GM23338 (cell line): ENCODE results near the gene CDH4. TPM values are rescaled to one million over a fixed set of nuclear protein-coding genes. Genes with fewer than 3 reads are reported as not detected.

ENCODE experiments used
- ATAC-seq: fragments of 200-7000 bp; cut with Tn5 transposase; 3 replicates; pipeline ENCODE4 v1.9.1; 2020
- DNase-seq: peaks from one replicate; pipeline ENCODE4 v3.0.0-alpha.2; 2015; ENCODE audit warnings: low spot score
- H2AFZ ChIP-seq: fragments of 200-600 bp; sonication (generic); 2 replicates; pipeline ENCODE4 v1.8.0; 2016; ENCODE audit warnings: antibody characterized with exemption, mild to moderate bottlenecking, moderate library complexity
- H3F3A ChIP-seq: fragments of 200-600 bp; sonication (generic); replicated peaks from 2 replicates; pipeline ENCODE4 v1.8.0; 2017; ENCODE audit warnings: antibody characterized with exemption, mixed run types, low read depth
- H3K27ac ChIP-seq: fragments of 200-600 bp; sonication (generic); 2 replicates; pipeline ENCODE4 v1.6.1; 2016; ENCODE audit warnings: low read depth
- H3K27me3 ChIP-seq: fragments of 200-600 bp; sonication (generic); 2 replicates; pipeline ENCODE4 v1.8.0; 2016; ENCODE audit warnings: mild to moderate bottlenecking, mixed run types, moderate library complexity; ENCODE audit not compliant: insufficient read depth
- H3K36me3 ChIP-seq: fragments of 200-600 bp; sonication (generic); 2 replicates; pipeline ENCODE4 v1.8.0; 2016; ENCODE audit warnings: mild to moderate bottlenecking; ENCODE audit not compliant: insufficient read depth
- H3K4me1 ChIP-seq: fragments of 200-600 bp; sonication (generic); 2 replicates; pipeline ENCODE4 v1.8.0; 2016; ENCODE audit warnings: mild to moderate bottlenecking, moderate library complexity; ENCODE audit not compliant: insufficient read depth
- H3K4me2 ChIP-seq: fragments of 200-600 bp; sonication (generic); 2 replicates; pipeline ENCODE4 v1.7.1; 2017; ENCODE audit warnings: mixed run types
- H3K4me3 ChIP-seq: fragments of 200-600 bp; sonication (generic); 2 replicates; pipeline ENCODE4 v1.6.1; 2016; ENCODE audit warnings: mixed run types
- H3K79me2 ChIP-seq: fragments of 200-600 bp; sonication (generic); replicated peaks from 2 replicates; pipeline ENCODE4 v1.8.0; 2017; ENCODE audit warnings: mild to moderate bottlenecking; ENCODE audit not compliant: insufficient read depth
- H3K9me2 ChIP-seq: fragments of 200-600 bp; sonication (generic); 2 replicates; pipeline ENCODE4 v1.8.0; 2017; ENCODE audit not compliant: insufficient read depth
- H4K20me1 ChIP-seq: fragments of 200-600 bp; sonication (generic); replicated peaks from 2 replicates; pipeline ENCODE4 v1.8.0; 2017; ENCODE audit warnings: mild to moderate bottlenecking; ENCODE audit not compliant: insufficient read depth
- H3K27ac Mint-ChIP-seq: 2 replicates; pipeline ENCODE4 v1.8.0; 2020; ENCODE audit warnings: inconsistent platforms, mild to moderate bottlenecking, moderate library complexity, mixed read lengths
- H3K27me3 Mint-ChIP-seq: 3 replicates; pipeline ENCODE4 v1.8.0; 2022; ENCODE audit warnings: low read depth, mild to moderate bottlenecking, moderate library complexity, mixed read lengths, inconsistent platforms; ENCODE audit not compliant: insufficient read depth, poor library complexity
- H3K36me3 Mint-ChIP-seq: 3 replicates; pipeline ENCODE4 v1.8.0; 2021; ENCODE audit warnings: low read depth, mild to moderate bottlenecking, inconsistent platforms, moderate library complexity, mixed read lengths
- H3K4me1 Mint-ChIP-seq: 3 replicates; pipeline ENCODE4 v1.8.0; 2020; ENCODE audit warnings: mild to moderate bottlenecking, inconsistent platforms, mixed read lengths
- H3K4me3 Mint-ChIP-seq: 3 replicates; pipeline ENCODE4 v1.8.0; 2021; ENCODE audit warnings: moderate library complexity, mild to moderate bottlenecking, inconsistent platforms, mixed read lengths
- H3K9me3 Mint-ChIP-seq: 3 replicates; pipeline ENCODE4 v1.8.0; 2020; ENCODE audit warnings: moderate library complexity, mild to moderate bottlenecking, inconsistent platforms, mixed read lengths
- CREB1 ChIP-seq: fragments of 250-450 bp; sonication (Bioruptor Pico); IDR thresholded peaks from 2 replicates; pipeline ENCODE4 v1.5.0; 2020; ENCODE audit warnings: low read depth, mild to moderate bottlenecking, moderate library complexity
- CTCF ChIP-seq, 2 experiments: fragments of 200-600 bp in 1 of 2; sonication (generic) in 1 of 2; conservative IDR thresholded peaks; 2 replicates each; pipeline versions ENCODE4 v1.5.1 to v1.6.1; 2016 to 2017; ENCODE audit warnings: antibody characterized with exemption in 2 of 2, low read depth in 2 of 2, mild to moderate bottlenecking in 2 of 2, moderate library complexity in 1 of 2
- JUNB ChIP-seq: IDR thresholded peaks from one replicate; pipeline ENCODE4 v1.6.1; 2016; ENCODE audit warnings: antibody characterized with exemption; ENCODE audit not compliant: unreplicated experiment
- NANOG ChIP-seq: IDR thresholded peaks from 2 replicates; pipeline ENCODE4 v1.6.1; 2016; ENCODE audit warnings: antibody characterized with exemption, borderline replicate concordance
- POLR2AphosphoS5 ChIP-seq: IDR thresholded peaks from 2 replicates; pipeline ENCODE4 v1.6.1; 2016; ENCODE audit warnings: antibody characterized with exemption, low read depth
- REST ChIP-seq: IDR thresholded peaks from one replicate; pipeline ENCODE4 v1.6.1; 2018; ENCODE audit warnings: antibody characterized with exemption; ENCODE audit not compliant: unreplicated experiment
- STAT1 ChIP-seq: IDR thresholded peaks from one replicate; pipeline ENCODE4 v1.6.1; 2016; ENCODE audit warnings: antibody characterized with exemption; ENCODE audit not compliant: unreplicated experiment
- ZNF114 ChIP-seq: fragments of 250-450 bp; sonication (Bioruptor Pico); IDR thresholded peaks from 2 replicates; pipeline ENCODE4 v1.5.0; 2020; ENCODE audit warnings: mild to moderate bottlenecking, moderate library complexity
- ZNF331 ChIP-seq: fragments of 250-450 bp; sonication (Bioruptor Pico); IDR thresholded peaks from 2 replicates; pipeline ENCODE4 v1.5.0; 2020; ENCODE audit warnings: low read depth, mild to moderate bottlenecking, moderate library complexity
- ZNF462 ChIP-seq: fragments of 250-450 bp; sonication (Bioruptor Pico); IDR thresholded peaks from 2 replicates; pipeline ENCODE4 v1.5.0; 2020; ENCODE audit warnings: mild to moderate bottlenecking, moderate library complexity
- polyA plus RNA-seq: library from polyadenylated mRNA; unstranded; fragments of >200 nt; fragmentation: Nextera tagmentation; extraction: Ambion mirVana; gene quantifications from 2 replicates; pipeline ENCODE4 v1.2.1, GENCODE V29; 2016
- total RNA-seq: library from RNA; depleted of rRNA; stranded (reverse); fragments of >200 nt; shearing (Covaris generic); gene quantifications from 2 replicates; pipeline ENCODE4 v1.2.3, GENCODE V29; 2014

Gene CDH4
- total and polyA plus RNA-seq, 2 experiments from 2014 or later = 1.2 to 4.2 TPM

- H3K27ac Mint-ChIP-seq = no peak overlapping the region
- Histone ChIP-seq H3K9me2 (no peaks in the 10 kb centered on the region), H3K4me1 (no peaks in the 10 kb centered on the region), H3K79me2 (no peaks in the 10 kb centered on the region), H2AFZ (no peak overlapping the region), H3K27me3 (no peaks in the 10 kb centered on the region), H3K36me3 (no peaks in the 10 kb centered on the region), H3K4me3 (no peak overlapping the region), H3F3A (0 out of 2 replicates have a peak, but pooled peaks cover 5% of the 10 kb centered on the region), H4K20me1 (no peaks in the 10 kb centered on the region), H3K27ac (no peak overlapping the region), H3K4me2 (no peak overlapping the region)
- H3K27me3 Mint-ChIP-seq = peaks cover 18% of the 10 kb centered on the region
- no peak for TF ChIP-seq POLR2AphosphoS5
- TF ChIP-seq ZNF331 (CRISPR knock-in tag) = no peak
- TF ChIP-seq ZNF462 (CRISPR knock-in tag) = no peak
- no peak for TF ChIP-seq STAT1
- TF ChIP-seq REST = no peak
- TF ChIP-seq JUNB = no peak
- TF ChIP-seq CREB1 = no peak
- no peak for TF ChIP-seq ZNF114 (CRISPR knock-in tag)
- no peak for TF ChIP-seq NANOG
- no peak for TF ChIP-seq CTCF (conservative IDR thresholded peaks at IDR 0.05; ENCODE audit: low read depth in 2 of 2)
- H3K9me3 Mint-ChIP-seq = no peaks in the 10 kb centered on the region
- no peak overlapping the region for H3K4me3 Mint-ChIP-seq
- H3K4me1 Mint-ChIP-seq = peaks cover 3% of the 10 kb centered on the region; the same call in 2 of the 3 replicates
- no peak for ATAC-seq
- no peak for DNase-seq
- no peaks in the 10 kb centered on the region for H3K36me3 Mint-ChIP-seq
These were observed 438.1 kb downstream of the CDH4 start for GRCh38 chr20:61690150-61690549.
